Retina (tissue), 1 donor: Measurements from ENCODE around the gene RASD2.

Source experiments
- DNase-seq: peaks from one replicate; pipeline ENCODE4 v3.0.0-alpha.2; 2016

RASD2 gene

GRCh38 chr22:35587896-35588295 lies 47.3 kb downstream of the RASD2 start:
- DNase-seq, result no peak

GRCh38 chr22:35589071-35589755 lies 48.6 kb downstream of the RASD2 start:
- no peak for DNase-seq

- DNase-seq, result no peak
Measured at GRCh38 chr22:35589756-35590093, 49.1 kb downstream of the RASD2 start.

- DNase-seq, result no peak
Measured at GRCh38 chr22:35590634-35591295, 50.1 kb downstream of the RASD2 start.

- DNase-seq, result no peak
Measured at GRCh38 chr22:35591714-35592417, 51.2 kb downstream of the RASD2 start.

- no peak for DNase-seq
Measured at GRCh38 chr22:35592418-35592967, 51.9 kb downstream of the RASD2 start.

- no peak for DNase-seq
Measured at GRCh38 chr22:35593071-35593890, 52.6 kb downstream of the RASD2 start.

- DNase-seq, result no peak
Measured at GRCh38 chr22:35593891-35594470, 53.4 kb downstream of the RASD2 start.

- DNase-seq, result no peak
Measured at GRCh38 chr22:35594686-35595085, 54.1 kb downstream of the RASD2 start.

- DNase-seq, result no peak
Measured at GRCh38 chr22:35596821-35597220, 56.2 kb downstream of the RASD2 start.

- no peak for DNase-seq
Measured at GRCh38 chr22:35597692-35598395, 57.2 kb downstream of the RASD2 start.

- DNase-seq, result no peak
Measured at GRCh38 chr22:35598396-35598710, 57.7 kb downstream of the RASD2 start.

GRCh38 chr22:35599364-35599763 lies 58.7 kb downstream of the RASD2 start:
- DNase-seq, result no peak

- no peak for DNase-seq
Measured at GRCh38 chr22:35600476-35600875, 59.8 kb downstream of the RASD2 start.

- no peak for DNase-seq
Measured at GRCh38 chr22:35601013-35601580, 60.5 kb downstream of the RASD2 start.

- no peak for DNase-seq
Measured at GRCh38 chr22:35601743-35602615, 61.3 kb downstream of the RASD2 start.
